Muscle layer of duodenum (tissue), 2 donors: ENCODE measurements around the gene IQSEC3.

ENCODE experiments used
- H3K27ac ChIP-seq: one replicate; pipeline ENCODE4 v1.7.0; 2013; ENCODE audit warnings: mild to moderate bottlenecking, low read length
- H3K27me3 ChIP-seq: one replicate; pipeline ENCODE4 v1.7.0; 2013; ENCODE audit warnings: low read depth, mild to moderate bottlenecking, control low read depth, low read length
- H3K36me3 ChIP-seq, 2 donors: one replicate each; pipeline ENCODE4 v1.7.0; 2013; ENCODE audit warnings: low read length in 2 of 2, control low read depth in 1 of 2, mild to moderate bottlenecking in 1 of 2; ENCODE audit not compliant: insufficient read depth in 2 of 2, control insufficient read depth in 1 of 2
- H3K4me1 ChIP-seq, 2 donors: one replicate each; pipeline ENCODE4 v1.7.0; 2013; ENCODE audit warnings: low read length in 2 of 2, mild to moderate bottlenecking in 2 of 2, control low read depth in 1 of 2, moderate library complexity in 1 of 2; ENCODE audit not compliant: insufficient read depth in 2 of 2, control insufficient read depth in 1 of 2
- H3K4me3 ChIP-seq, 2 donors: one replicate each; pipeline ENCODE4 v1.7.0; 2013; ENCODE audit warnings: low read length in 2 of 2, low read depth in 1 of 2, mild to moderate bottlenecking in 1 of 2
- H3K9me3 ChIP-seq, 2 donors: one replicate each; pipeline ENCODE4 v1.7.0; 2013; ENCODE audit warnings: low read length in 2 of 2, control low read depth in 1 of 2, mild to moderate bottlenecking in 1 of 2; ENCODE audit not compliant: control insufficient read depth in 1 of 2
- donor health status: healthy.

Gene IQSEC3

GRCh38 chr12:208813-209212, 142.2 kb downstream of the IQSEC3 start:
- Histone ChIP-seq H3K27ac (no peak overlapping the region), H3K9me3 (no peaks in the 10 kb centered on the region), H3K4me3 (no peak overlapping the region), H3K27me3 (peaks cover 7% of the 10 kb centered on the region), H3K36me3 (no peaks in the 10 kb centered on the region), H3K4me1 (peaks cover 0 to 12% of the 10 kb centered on the region in 2 donors)

GRCh38 chr12:209246-209645, 142.7 kb downstream of the IQSEC3 start:
- Histone ChIP-seq H3K9me3 (no peaks in the 10 kb centered on the region), H3K4me1 (peaks cover 0 to 8% of the 10 kb centered on the region in 2 donors), H3K4me3 (no peak overlapping the region), H3K27me3 (peaks cover 2% of the 10 kb centered on the region), H3K27ac (no peak overlapping the region), H3K36me3 (no peaks in the 10 kb centered on the region)

- Histone ChIP-seq H3K27me3 (no peaks in the 10 kb centered on the region), H3K9me3 (no peaks in the 10 kb centered on the region), H3K4me3 (no peak overlapping the region), H3K27ac (no peak overlapping the region), H3K4me1 (peaks cover 0 to 7% of the 10 kb centered on the region in 2 donors), H3K36me3 (no peaks in the 10 kb centered on the region)
Observed at GRCh38 chr12:209851-210250, 143.3 kb downstream of the IQSEC3 start.

GRCh38 chr12:210277-211141, 143.9 kb downstream of the IQSEC3 start:
- Histone ChIP-seq H3K27ac (no peak overlapping the region), H3K4me3 (no peak overlapping the region), H3K4me1 (peaks cover 0 to 7% of the 10 kb centered on the region in 2 donors), H3K9me3 (no peaks in the 10 kb centered on the region), H3K27me3 (no peaks in the 10 kb centered on the region), H3K36me3 (no peaks in the 10 kb centered on the region)

GRCh38 chr12:211142-211465, 144.5 kb downstream of the IQSEC3 start:
- no peaks in the 10 kb centered on the region for H3K36me3 ChIP-seq
- no peaks in the 10 kb centered on the region for H3K9me3 ChIP-seq
- no peaks in the 10 kb centered on the region for H3K27me3 ChIP-seq
- no peak overlapping the region for H3K27ac ChIP-seq
- no peak overlapping the region for H3K4me3 ChIP-seq
- peaks cover 0 to 7% of the 10 kb centered on the region in 2 donors for H3K4me1 ChIP-seq

DNA sequence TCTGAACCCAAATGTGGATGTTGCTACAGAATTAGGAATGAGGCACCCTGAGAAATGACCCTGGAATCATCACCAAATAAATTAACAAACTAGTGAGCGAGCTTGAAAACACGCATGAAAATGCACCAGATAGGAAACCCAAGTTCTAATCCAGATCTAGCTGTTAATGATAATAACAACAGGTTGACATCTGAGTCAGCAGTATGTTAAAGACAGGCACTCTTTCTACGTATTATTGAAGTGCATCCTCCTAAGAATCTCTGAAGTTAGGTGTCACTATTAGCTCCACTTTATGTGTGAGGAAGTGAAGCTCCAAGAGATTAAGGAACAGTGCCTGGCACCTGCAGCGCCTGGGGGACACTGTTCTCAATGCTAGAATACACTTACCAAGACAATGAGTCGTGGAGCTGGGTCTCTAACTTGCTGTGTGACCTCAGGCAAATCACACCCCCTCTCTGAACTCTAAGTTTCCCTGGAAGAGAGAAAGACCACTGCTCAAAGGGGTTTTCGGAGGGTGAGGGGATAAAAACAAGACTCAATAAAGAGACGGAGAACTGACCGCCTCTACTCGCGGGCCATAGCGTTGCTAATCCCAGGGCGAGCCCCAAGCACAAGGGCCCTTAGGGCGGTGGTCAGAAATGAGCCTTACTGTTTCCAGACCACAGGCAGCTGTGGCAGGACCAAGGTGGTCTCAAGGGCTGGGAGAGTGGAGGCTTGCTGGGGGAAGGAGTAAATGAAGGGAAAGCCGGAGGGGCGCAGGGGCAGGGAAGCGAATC, 145.3 kb downstream of the IQSEC3 start:
- Histone ChIP-seq H3K9me3 (no peaks in the 10 kb centered on the region), H3K36me3 (no peaks in the 10 kb centered on the region), H3K4me3 (no peak overlapping the region), H3K27me3 (no peaks in the 10 kb centered on the region), H3K4me1 (peaks cover 0 to 7% of the 10 kb centered on the region in 2 donors), H3K27ac (peak overlapping the region; percentile 31)

GRCh38 chr12:212415-212714, 145.8 kb downstream of the IQSEC3 start:
- Histone ChIP-seq H3K36me3 (no peaks in the 10 kb centered on the region), H3K27ac (peak overlapping the region; percentile 31), H3K9me3 (no peaks in the 10 kb centered on the region), H3K27me3 (no peaks in the 10 kb centered on the region), H3K4me1 (peaks cover 0 to 7% of the 10 kb centered on the region in 2 donors), H3K4me3 (no peak overlapping the region)

GRCh38 chr12:212715-213526, 146.4 kb downstream of the IQSEC3 start:
- peak overlapping the region in 1 of 2 donors; percentile 33 for H3K4me3 ChIP-seq
- no peaks in the 10 kb centered on the region for H3K27me3 ChIP-seq

DNA sequence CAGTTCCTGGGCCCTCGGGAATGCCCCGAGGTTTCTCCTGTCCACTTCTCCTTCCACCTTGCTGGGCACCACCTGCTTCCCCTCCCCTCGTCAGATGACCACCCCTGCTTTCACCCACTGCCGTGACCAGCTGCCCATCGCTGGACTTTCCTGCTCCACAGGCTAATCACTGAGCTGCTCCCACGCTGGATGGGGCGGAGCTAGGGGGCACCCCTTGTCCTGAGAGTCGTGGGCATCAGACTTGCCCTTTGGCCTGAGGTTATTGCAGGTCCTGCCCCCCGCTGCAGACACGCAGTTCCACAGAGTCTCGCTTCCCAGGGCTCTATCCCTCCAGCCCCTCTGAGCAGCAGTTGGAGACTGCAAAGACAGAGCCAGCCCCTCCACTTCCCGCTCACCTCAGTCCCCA, 147.0 kb downstream of the IQSEC3 start:
- H3K27me3 ChIP-seq, result no peaks in the 10 kb centered on the region
- H3K27ac ChIP-seq, result no peak overlapping the region
- H3K4me1 ChIP-seq, result peaks cover 0 to 7% of the 10 kb centered on the region in 2 donors
- H3K9me3 ChIP-seq, result no peaks in the 10 kb centered on the region
- no peaks in the 10 kb centered on the region for H3K36me3 ChIP-seq
- peak overlapping the region in 1 of 2 donors; percentile 33 for H3K4me3 ChIP-seq

More at GRCh38 chr12:212715-213526, 146.4 kb downstream of the IQSEC3 start:
- no peaks in the 10 kb centered on the region for H3K36me3 ChIP-seq
- no peak overlapping the region for H3K27ac ChIP-seq
- H3K4me1 ChIP-seq, result peaks cover 0 to 7% of the 10 kb centered on the region in 2 donors
- H3K9me3 ChIP-seq, result no peaks in the 10 kb centered on the region

GRCh38 chr12:214003-214741, 147.6 kb downstream of the IQSEC3 start, which contains the start of gene SLC6A12:
SLC6A12 (minus strand) TSS chr12:214157; CDS start chr12:209986, 4,171 bp downstream.
- Histone ChIP-seq H3K27ac (no peak within 1 kb of the TSS), H3K4me3 (peak within 1 kb of the TSS in 1 of 2 donors; percentile 33), H3K9me3 (no peaks in the 10 kb centered on the region), H3K36me3 (no peaks in the 10 kb centered on the region), H3K4me1 (peaks cover 0 to 7% of the 10 kb centered on the region in 2 donors), H3K27me3 (no peaks in the 10 kb centered on the region)
